ENCODE data around the gene SUPT16H. TPM values are rescaled to one million over a fixed set of nuclear protein-coding genes. Genes with fewer than 3 reads are reported as not detected.

Gene SUPT16H
- total and polyA plus RNA-seq, 10 of the 15 experiments (the other 5 are each of a cell fraction or from before 2014, with no cell fraction given) = 90.7 to 201 (median 121) TPM

DNA sequence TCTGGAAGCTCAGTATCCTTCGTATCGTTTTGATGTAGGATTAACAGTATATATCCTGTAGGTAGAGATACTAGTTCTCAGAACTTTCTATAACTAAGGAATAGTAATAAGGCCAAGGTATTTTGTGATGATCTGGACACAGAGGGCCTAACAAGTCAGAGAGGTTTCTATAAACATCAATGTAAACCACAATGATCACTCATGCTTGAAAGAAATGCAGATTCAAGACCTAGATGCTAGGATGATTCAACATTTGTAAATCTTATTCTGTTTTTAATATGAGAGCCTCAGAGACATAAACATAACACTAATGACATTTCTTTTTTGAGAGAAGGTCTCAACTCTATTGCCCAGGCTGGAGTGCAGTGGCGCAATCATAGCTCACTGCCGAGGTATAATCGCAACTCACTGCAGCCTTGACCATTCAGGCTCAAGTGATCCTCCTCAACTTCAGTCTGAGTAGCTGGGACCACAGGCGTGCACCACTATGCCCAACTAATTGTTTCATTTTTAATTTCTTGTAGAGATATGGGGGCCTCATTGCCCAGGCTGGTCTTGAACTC lies 16.2 kb downstream of the SUPT16H start:
- no peak overlapping the region for H3K27ac ChIP-seq (ENCODE audit: control insufficient read depth, insufficient read depth)
- peaks cover 14 to 23% of the 10 kb centered on the region in 2 experiments for H3K36me3 ChIP-seq (ENCODE audit: control insufficient read depth in 2 of 2, insufficient read depth in 2 of 2, low read length in 1 of 2)
- H3K4me1 ChIP-seq (ENCODE audit: control insufficient read depth, insufficient read depth, low read length) = no peaks in the 10 kb centered on the region
- CTCF ChIA-PET = interaction anchor here (0.7 kb wide), 1 partner anchor 15 kb away, joined by 3 read pairs; no protein-coding TSS in a partner anchor
- in situ Hi-C loops (cut with MboI) = no loop called here
- DNase-seq (ENCODE audit: low read depth, low spot score) (no peak), ATAC-seq (no peak), FAIRE-seq (no peak)
- no TSS peak for BruUV-seq (replicated peaks)
- no peak overlapping the region for H3K4me2 ChIP-seq (ENCODE audit: control insufficient read depth, insufficient read depth)
- RAD21 ChIA-PET (ENCODE audit: unreplicated experiment) = no interaction called here
- no peak overlapping the region for H2AFZ ChIP-seq (ENCODE audit: control insufficient read depth, low read depth, low read length)
- TF ChIP-seq JUND (IDR thresholded peaks at IDR 0.05; ENCODE audit: low read depth, low read length) (no peak), TCF12 (IDR thresholded peaks at IDR 0.05; ENCODE audit: low read depth, low read length) (no peak), EGR1 (IDR thresholded peaks at IDR 0.05; ENCODE audit: borderline replicate concordance in 1 of 2, low read depth in 2 of 2, low read length in 2 of 2) (no peak), ETV6 (conservative IDR thresholded peaks at IDR 0.05 in 1 of 2, IDR thresholded peaks at IDR 0.05 in 1 of 2; ENCODE audit: borderline replicate concordance in 1 of 2, low read depth in 1 of 2) (no peak), POLR2AphosphoS5 (IDR thresholded peaks at IDR 0.05; ENCODE audit: low read length) (no peak), EED (IDR thresholded peaks at IDR 0.05; ENCODE audit: low read depth) (no peak), ZBED1 (IDR thresholded peaks at IDR 0.05; ENCODE audit: borderline replicate concordance) (no peak), NBN (IDR thresholded peaks at IDR 0.05) (no peak), ZNF622 (IDR thresholded peaks at IDR 0.05) (no peak), PKNOX1 (IDR thresholded peaks at IDR 0.05) (no peak), POLR2AphosphoS2 (IDR thresholded peaks at IDR 0.05; ENCODE audit: low read depth, low read length) (no peak), CHD2 (IDR thresholded peaks at IDR 0.05; ENCODE audit: borderline replicate concordance, low read depth, low read length) (no peak)
- TF ChIP-seq, protein P1, sequence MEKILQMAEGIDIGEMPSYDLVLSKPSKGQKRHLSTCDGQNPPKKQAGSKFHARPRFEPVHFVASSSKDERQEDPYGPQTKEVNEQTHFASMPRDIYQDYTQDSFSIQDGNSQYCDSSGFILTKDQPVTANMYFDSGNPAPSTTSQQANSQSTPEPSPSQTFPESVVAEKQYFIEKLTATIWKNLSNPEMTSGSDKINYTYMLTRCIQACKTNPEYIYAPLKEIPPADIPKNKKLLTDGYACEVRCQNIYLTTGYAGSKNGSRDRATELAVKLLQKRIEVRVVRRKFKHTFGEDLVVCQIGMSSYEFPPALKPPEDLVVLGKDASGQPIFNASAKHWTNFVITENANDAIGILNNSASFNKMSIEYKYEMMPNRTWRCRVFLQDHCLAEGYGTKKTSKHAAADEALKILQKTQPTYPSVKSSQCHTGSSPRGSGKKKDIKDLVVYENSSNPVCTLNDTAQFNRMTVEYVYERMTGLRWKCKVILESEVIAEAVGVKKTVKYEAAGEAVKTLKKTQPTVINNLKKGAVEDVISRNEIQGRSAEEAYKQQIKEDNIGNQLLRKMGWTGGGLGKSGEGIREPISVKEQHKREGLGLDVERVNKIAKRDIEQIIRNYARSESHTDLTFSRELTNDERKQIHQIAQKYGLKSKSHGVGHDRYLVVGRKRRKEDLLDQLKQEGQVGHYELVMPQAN (conservative IDR thresholded peaks at IDR 0.05) = no peak
- TF ChIP-seq, protein P2, sequence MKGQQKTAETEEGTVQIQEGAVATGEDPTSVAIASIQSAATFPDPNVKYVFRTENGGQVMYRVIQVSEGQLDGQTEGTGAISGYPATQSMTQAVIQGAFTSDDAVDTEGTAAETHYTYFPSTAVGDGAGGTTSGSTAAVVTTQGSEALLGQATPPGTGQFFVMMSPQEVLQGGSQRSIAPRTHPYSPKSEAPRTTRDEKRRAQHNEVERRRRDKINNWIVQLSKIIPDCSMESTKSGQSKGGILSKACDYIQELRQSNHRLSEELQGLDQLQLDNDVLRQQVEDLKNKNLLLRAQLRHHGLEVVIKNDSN (IDR thresholded peaks at IDR 0.05; ENCODE audit: borderline replicate concordance, extremely low read length, insufficient read depth, low read depth, low read length) = no peak
- TF ChIP-seq, protein P3, sequence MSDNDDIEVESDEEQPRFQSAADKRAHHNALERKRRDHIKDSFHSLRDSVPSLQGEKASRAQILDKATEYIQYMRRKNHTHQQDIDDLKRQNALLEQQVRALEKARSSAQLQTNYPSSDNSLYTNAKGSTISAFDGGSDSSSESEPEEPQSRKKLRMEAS (IDR thresholded peaks at IDR 0.05; ENCODE audit: low read depth, low read length) = no peak
- TF ChIP-seq, protein P4, sequence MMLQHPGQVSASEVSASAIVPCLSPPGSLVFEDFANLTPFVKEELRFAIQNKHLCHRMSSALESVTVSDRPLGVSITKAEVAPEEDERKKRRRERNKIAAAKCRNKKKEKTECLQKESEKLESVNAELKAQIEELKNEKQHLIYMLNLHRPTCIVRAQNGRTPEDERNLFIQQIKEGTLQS (IDR thresholded peaks at IDR 0.05; ENCODE audit: borderline replicate concordance, extremely low read depth, low read depth, low read length) = no peak
- POLR2A ChIA-PET = interaction anchor here (0.5 kb wide), 1 partner anchor 98 kb away, joined by 6 read pairs; no protein-coding TSS in a partner anchor
- H3K79me2 ChIP-seq (ENCODE audit: control insufficient read depth, insufficient read depth, low read length) = no peaks in the 10 kb centered on the region
- 96% methylated on average over 6 of the region's 6 CpGs for WGBS (ENCODE audit: insufficient coverage, insufficient replicate concordance, low lambda C conversion rate, missing lambda C conversion rate)
- SMC1A ChIA-PET (ENCODE audit: uncharacterized antibody, unreplicated experiment) = interaction anchor here (1.1 kb wide), 1 partner anchor 31 kb away, joined by 3 read pairs; no protein-coding TSS in a partner anchor
- H3K4me3 ChIP-seq = no peak overlapping the region
- no peaks in the 10 kb centered on the region for H4K20me1 ChIP-seq (ENCODE audit: control insufficient read depth, insufficient read depth)
- H3K27me3 ChIP-seq (replicated peaks in 1 of 2; ENCODE audit: control insufficient read depth in 2 of 2, insufficient read depth in 2 of 2, low read length in 1 of 2) = no peaks in the 10 kb centered on the region
- intact Hi-C loops (cut with micrococcal nuclease; ENCODE audit: unreplicated experiment) = no loop called here
- H3K9ac ChIP-seq (ENCODE audit: control insufficient read depth, insufficient read depth, low read length) = no peak overlapping the region
- H3K9me3 ChIP-seq (replicated peaks; ENCODE audit: control insufficient read depth, insufficient read depth, low read length) = no peaks in the 10 kb centered on the region
